ENCODE measurements around the gene CALHM1. TPM values are rescaled to one million over a fixed set of nuclear protein-coding genes. Genes with fewer than 3 reads are reported as not detected.

CALHM1 gene, protein sequence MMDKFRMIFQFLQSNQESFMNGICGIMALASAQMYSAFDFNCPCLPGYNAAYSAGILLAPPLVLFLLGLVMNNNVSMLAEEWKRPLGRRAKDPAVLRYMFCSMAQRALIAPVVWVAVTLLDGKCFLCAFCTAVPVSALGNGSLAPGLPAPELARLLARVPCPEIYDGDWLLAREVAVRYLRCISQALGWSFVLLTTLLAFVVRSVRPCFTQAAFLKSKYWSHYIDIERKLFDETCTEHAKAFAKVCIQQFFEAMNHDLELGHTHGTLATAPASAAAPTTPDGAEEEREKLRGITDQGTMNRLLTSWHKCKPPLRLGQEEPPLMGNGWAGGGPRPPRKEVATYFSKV
- not detected in 2 replicates for total RNA-seq

DNA sequence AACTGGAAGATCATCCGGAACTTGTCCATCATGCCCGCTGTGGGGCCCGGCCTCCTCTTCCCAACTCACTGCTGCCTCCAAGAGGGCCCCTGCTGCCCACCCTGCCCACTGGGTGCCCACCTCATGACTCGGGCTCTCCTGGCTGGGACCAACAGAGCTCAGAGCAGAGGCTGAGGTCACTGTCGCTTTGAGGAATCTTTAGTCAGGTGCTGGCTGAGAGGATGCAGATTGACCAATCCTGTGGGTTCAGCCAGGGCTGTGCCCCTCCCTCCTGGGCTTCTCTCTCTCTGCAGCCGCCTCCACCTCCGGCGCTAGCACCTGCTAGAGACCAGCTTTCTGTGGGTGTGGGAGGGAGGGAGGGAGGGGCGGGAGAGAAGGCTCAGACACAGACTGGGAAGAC lies at the start of gene CALHM1:
TSS of gene CALHM1 (minus strand) at position 181 of the 400 bp plus-strand sequence. CDS start at position 32, 149 bp downstream.

DNA sequence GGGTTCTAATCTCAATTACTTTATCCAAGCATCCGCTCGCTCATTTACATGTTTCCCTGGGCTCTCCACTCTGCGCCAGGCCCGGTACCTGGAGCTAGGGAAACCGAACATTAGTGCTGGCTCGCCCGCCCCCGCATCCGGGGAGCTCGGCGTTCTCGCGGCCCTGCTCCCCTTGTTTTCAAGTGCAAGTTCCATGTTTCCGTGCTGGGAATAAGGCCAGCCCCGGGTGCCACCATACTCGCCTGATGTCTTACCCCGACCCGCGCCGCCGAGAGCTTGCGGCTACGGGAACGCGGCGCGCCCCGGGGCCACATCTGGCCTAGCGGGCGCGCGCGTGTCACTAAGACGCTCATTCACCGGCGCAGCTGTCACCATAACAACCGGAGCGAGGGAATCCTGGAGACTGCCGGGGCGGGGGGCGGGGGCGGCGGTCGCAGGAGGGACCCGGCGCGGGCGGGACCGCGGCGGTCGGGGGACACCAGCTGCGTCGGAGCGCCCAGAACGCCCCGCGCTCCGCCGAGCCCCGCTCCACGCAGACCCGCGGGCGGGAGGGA lies 34.7 kb upstream of the CALHM1 start, which contains the start of gene NEURL1:
TSS of gene NEURL1 (plus strand) at position 344 of the 554 bp plus-strand sequence. CDS start 683 bp downstream, outside the sequence.

DNA sequence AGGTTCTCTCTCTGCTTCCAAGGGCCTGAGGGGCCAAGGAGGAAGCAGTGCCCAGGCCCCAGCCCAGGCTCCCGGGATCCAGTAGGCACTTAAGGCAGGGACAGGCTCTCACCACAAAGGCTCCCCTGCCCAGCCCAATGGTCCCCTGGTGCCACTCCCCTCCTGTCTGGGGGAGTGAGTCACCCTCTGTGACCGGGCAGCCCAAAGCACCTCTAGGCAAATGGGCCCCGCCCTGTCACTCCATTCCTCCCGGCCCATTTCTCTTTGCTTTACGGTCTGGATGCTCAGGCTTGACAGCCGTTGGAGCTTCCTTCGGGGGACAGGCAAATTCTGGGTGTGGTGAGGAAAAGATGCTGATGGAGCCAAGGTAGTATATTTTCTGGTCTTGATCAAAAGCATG lies 20.4 kb upstream of the CALHM1 start, which contains the start of gene CALHM3:
TSS of gene CALHM3 (minus strand) at position 106 of the 400 bp plus-strand sequence. CDS start 208 bp downstream, outside the sequence.

DNA sequence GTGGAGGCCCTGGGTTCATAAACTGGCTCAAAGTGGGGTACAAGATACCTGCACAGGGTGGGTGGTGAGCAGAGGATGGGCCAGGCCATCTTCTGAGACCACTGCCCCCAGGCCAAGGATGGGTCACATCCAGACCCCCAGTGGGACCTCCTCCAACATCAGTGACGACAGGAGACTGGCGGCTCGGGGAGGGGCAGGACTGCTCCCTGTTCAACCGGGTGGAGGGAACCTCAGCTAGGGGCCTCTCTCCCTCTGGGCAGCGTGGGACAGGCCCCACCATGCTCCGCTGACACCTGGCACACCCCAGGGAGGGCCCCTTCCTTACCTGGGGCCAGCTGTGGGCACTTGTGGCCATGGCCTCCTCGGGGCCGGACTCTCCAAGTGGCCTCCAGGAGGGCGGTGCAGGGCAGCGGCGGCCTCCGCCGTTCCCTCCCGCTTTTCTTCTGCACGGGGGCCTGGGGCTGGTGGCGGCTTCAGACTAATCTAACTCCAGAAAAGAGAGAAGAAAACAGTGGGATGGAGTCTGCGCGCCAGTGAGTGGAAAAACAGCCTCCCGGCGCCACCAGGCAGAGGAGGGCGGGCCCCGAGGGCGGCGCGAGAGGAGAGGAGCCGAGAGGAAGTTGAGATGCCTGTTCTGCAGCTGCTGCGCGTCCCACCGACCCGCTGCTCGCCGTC lies 6.7 kb downstream of the CALHM1 start, which contains the start of gene CALHM2:
TSS of gene CALHM2 (minus strand) at position 540 of the 675 bp plus-strand sequence. CDS start 2,429 bp downstream, outside the sequence.

Other genes with a start within 250 kb of the CALHM1 start
- gene RPEL1, start 213.0 kb downstream of the CALHM1 start, total RNA-seq: under 0.01 TPM in 1 of 2 replicates, not detected in the other
- under 0.01 and 0.47 TPM in 2 replicates for gene INA, start 181.8 kb downstream of the CALHM1 start, total RNA-seq
- 9.3 and 9.9 TPM in 2 replicates for gene PCGF6, start 107.8 kb downstream of the CALHM1 start, total RNA-seq
- 2.4 and 2.6 TPM in 2 replicates for gene TAF5, start 90.9 kb downstream of the CALHM1 start, total RNA-seq
- 162 and 214 TPM in 2 replicates for gene ATP5MK, start 62.4 kb downstream of the CALHM1 start, total RNA-seq
- 21.6 and 24.1 TPM in 2 replicates for gene PDCD11, start 62.3 kb downstream of the CALHM1 start, total RNA-seq
- gene CALHM2, start 6.5 kb downstream of the CALHM1 start, total RNA-seq: 21.8 and 31.4 TPM in 2 replicates
- not detected in 2 replicates for gene CALHM3, start 20.3 kb upstream of the CALHM1 start, total RNA-seq
- 0.16 and 0.17 TPM in 2 replicates for gene NEURL1, start 34.8 kb upstream of the CALHM1 start, total RNA-seq